Measurements from ENCODE around the gene FIGN. TPM values are rescaled to one million over a fixed set of nuclear protein-coding genes. Genes with fewer than 3 reads are reported as not detected.

Gene FIGN
- total and polyA plus RNA-seq, 2 donors from 2014 or later: 1.1 to 8.0 TPM

GRCh38 chr2:163779970-163780597 lies 44.3 kb upstream of the FIGN start:
- no peak overlapping the region for H3K9ac ChIP-seq (ENCODE audit: low read length in 3 of 3)
- no peaks in the 10 kb centered on the region for H3K9me3 ChIP-seq (ENCODE audit: control insufficient read depth in 2 of 3, insufficient read depth in 1 of 3, low read length in 3 of 3)
- H3K27ac ChIP-seq (ENCODE audit: low read depth in 2 of 2, low read length in 2 of 2): no peak overlapping the region
- no peaks in the 10 kb centered on the region for H3K36me3 ChIP-seq (ENCODE audit: control insufficient read depth in 2 of 3, insufficient read depth in 3 of 3, low read length in 3 of 3)
- FAIRE-seq (no peak), DNase-seq (no peak)
- no peak overlapping the region for H3K4me3 ChIP-seq (ENCODE audit: low read length in 3 of 3)
- H3K27me3 ChIP-seq (ENCODE audit: control insufficient read depth, insufficient read depth, low read length): no peaks in the 10 kb centered on the region
- intact Hi-C loops (cut with DNase I): no loop called here
- TF ChIP-seq CTCF (IDR thresholded peaks at IDR 0.05; ENCODE audit: borderline replicate concordance, extremely low read depth, insufficient read depth): no peak
- no peaks in the 10 kb centered on the region for H3K4me1 ChIP-seq (ENCODE audit: control insufficient read depth in 2 of 3, insufficient read depth in 2 of 3, low read depth in 1 of 3, low read length in 3 of 3)

GRCh38 chr2:163778045-163778781 lies 42.4 kb upstream of the FIGN start:
- Histone ChIP-seq H3K27me3 (ENCODE audit: control insufficient read depth, insufficient read depth, low read length) (no peaks in the 10 kb centered on the region), H3K4me3 (ENCODE audit: low read length in 3 of 3) (no peak overlapping the region), H3K4me1 (ENCODE audit: control insufficient read depth in 2 of 3, insufficient read depth in 2 of 3, low read depth in 1 of 3, low read length in 3 of 3) (no peaks in the 10 kb centered on the region), H3K27ac (ENCODE audit: low read depth in 2 of 2, low read length in 2 of 2) (no peak overlapping the region), H3K9me3 (ENCODE audit: control insufficient read depth in 2 of 3, insufficient read depth in 1 of 3, low read length in 3 of 3) (no peaks in the 10 kb centered on the region), H3K36me3 (ENCODE audit: control insufficient read depth in 2 of 3, insufficient read depth in 3 of 3, low read length in 3 of 3) (no peaks in the 10 kb centered on the region), H3K9ac (ENCODE audit: low read length in 3 of 3) (no peak overlapping the region)
- DNase-seq (peak in 1 of 5 donors; percentile 55), FAIRE-seq (no peak)
- no peak for TF ChIP-seq CTCF (IDR thresholded peaks at IDR 0.05; ENCODE audit: borderline replicate concordance, extremely low read depth, insufficient read depth)
- intact Hi-C loops (cut with DNase I): no loop called here

- no peak overlapping the region for H3K27ac ChIP-seq (ENCODE audit: low read depth in 2 of 2, low read length in 2 of 2)
- H3K4me1 ChIP-seq (ENCODE audit: control insufficient read depth in 2 of 3, insufficient read depth in 2 of 3, low read depth in 1 of 3, low read length in 3 of 3): no peaks in the 10 kb centered on the region
- H3K9me3 ChIP-seq (ENCODE audit: control insufficient read depth in 2 of 3, insufficient read depth in 1 of 3, low read length in 3 of 3): no peaks in the 10 kb centered on the region
- no peak overlapping the region for H3K4me3 ChIP-seq (ENCODE audit: low read length in 3 of 3)
- no peak for TF ChIP-seq CTCF (IDR thresholded peaks at IDR 0.05; ENCODE audit: borderline replicate concordance, extremely low read depth, insufficient read depth)
- H3K36me3 ChIP-seq (ENCODE audit: control insufficient read depth in 2 of 3, insufficient read depth in 3 of 3, low read length in 3 of 3): no peaks in the 10 kb centered on the region
- no peak overlapping the region for H3K9ac ChIP-seq (ENCODE audit: low read length in 3 of 3)
- H3K27me3 ChIP-seq (ENCODE audit: control insufficient read depth, insufficient read depth, low read length): no peaks in the 10 kb centered on the region
- intact Hi-C loops (cut with DNase I): no loop called here
- DNase-seq: no peak
- FAIRE-seq: no peak
Observed at GRCh38 chr2:163775304-163775703, 39.5 kb upstream of the FIGN start.

All from kidney (tissue), 14 donors.